ENCODE data around the gene PTDSS2. TPM values are rescaled to one million over a fixed set of nuclear protein-coding genes. Genes with fewer than 3 reads are reported as not detected.
A peak's percentile ranks its signal among the peaks of the same experiment; 100 is the strongest.

PTDSS2 gene
- total RNA-seq, 1 donor from 2014 or later: 52.4 TPM

- no peaks in the 10 kb centered on the region for H3K36me3 Mint-ChIP-seq (ENCODE audit: low read depth)
- TF ChIP-seq CTCF (conservative IDR thresholded peaks at IDR 0.05): no peak
- H3K27me3 Mint-ChIP-seq (ENCODE audit: low read depth): peaks cover 1% of the 10 kb centered on the region
- H3K4me1 Mint-ChIP-seq: peaks cover 2% of the 10 kb centered on the region
- H3K27ac Mint-ChIP-seq (ENCODE audit: unreplicated experiment): no peak overlapping the region
- H3K4me3 Mint-ChIP-seq: peak overlapping the region; percentile 71
- DNase-seq (ENCODE audit: low read depth, low spot score): no peak
- no peaks in the 10 kb centered on the region for H3K9me3 Mint-ChIP-seq
Measured at GRCh38 chr11:530960-531831, 81.1 kb downstream of the PTDSS2 start.

DNA sequence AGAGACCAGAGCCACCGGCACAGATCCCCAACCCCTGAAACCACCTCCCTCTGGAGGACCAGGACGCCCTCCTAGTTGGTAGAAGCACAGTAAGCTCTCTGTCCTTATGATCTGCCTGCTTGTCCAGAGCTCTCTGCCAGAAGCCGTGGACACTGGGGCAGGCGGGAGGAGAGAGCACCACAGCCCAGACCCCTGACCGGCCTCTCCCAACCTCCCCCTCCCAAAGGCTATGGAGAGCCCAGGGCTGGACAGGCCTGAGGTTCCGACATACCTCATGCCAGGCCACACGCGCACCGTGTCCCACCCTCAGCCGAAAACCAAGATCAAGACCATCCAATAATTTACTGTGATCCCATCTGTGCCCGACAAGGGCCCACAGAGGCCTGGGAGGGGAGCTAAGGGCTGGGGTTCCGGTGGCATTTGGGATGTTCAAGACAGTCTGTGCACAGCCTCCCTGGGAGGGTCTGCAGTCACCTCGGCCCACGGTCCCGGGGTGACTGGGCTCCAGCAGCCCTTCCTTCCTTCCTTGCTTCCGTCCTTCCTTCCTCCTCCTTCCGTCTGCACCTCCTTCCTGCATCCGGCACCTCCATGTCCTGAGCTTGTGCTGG lies 81.9 kb downstream of the PTDSS2 start:
- H3K36me3 Mint-ChIP-seq (ENCODE audit: low read depth): no peaks in the 10 kb centered on the region
- H3K27ac Mint-ChIP-seq (ENCODE audit: unreplicated experiment): no peak overlapping the region
- peaks cover 4% of the 10 kb centered on the region for H3K4me1 Mint-ChIP-seq
- no peak for DNase-seq (ENCODE audit: low read depth, low spot score)
- no peaks in the 10 kb centered on the region for H3K9me3 Mint-ChIP-seq
- peaks cover 5% of the 10 kb centered on the region for H3K27me3 Mint-ChIP-seq (ENCODE audit: low read depth)
- TF ChIP-seq CTCF (conservative IDR thresholded peaks at IDR 0.05): no peak
- peak overlapping the region; percentile 71 for H3K4me3 Mint-ChIP-seq

DNA sequence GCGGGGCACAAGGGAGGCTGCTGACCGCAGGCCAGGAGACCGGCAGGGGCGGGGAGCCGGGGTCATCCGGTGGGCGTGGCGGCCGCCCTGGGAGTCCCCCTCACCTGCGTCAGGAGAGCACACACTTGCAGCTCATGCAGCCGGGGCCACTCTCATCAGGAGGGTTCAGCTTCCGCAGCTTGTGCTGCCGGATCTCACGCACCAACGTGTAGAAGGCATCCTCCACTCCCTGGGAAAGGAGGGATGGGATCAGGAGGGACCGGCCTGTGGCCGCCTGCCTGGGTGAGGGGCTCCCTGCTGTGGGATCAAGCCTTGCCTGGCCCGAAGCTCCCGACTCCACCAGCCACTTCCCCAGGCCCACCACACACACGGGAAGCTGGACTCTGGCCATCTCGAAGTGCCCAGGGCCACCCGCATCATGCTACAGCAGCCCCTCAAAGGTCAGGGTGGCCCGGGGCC lies 82.5 kb downstream of the PTDSS2 start:
- Mint-ChIP-seq H3K9me3 (no peaks in the 10 kb centered on the region), H3K36me3 (ENCODE audit: low read depth) (no peaks in the 10 kb centered on the region)
- DNase-seq (ENCODE audit: low read depth, low spot score): no peak

DNA sequence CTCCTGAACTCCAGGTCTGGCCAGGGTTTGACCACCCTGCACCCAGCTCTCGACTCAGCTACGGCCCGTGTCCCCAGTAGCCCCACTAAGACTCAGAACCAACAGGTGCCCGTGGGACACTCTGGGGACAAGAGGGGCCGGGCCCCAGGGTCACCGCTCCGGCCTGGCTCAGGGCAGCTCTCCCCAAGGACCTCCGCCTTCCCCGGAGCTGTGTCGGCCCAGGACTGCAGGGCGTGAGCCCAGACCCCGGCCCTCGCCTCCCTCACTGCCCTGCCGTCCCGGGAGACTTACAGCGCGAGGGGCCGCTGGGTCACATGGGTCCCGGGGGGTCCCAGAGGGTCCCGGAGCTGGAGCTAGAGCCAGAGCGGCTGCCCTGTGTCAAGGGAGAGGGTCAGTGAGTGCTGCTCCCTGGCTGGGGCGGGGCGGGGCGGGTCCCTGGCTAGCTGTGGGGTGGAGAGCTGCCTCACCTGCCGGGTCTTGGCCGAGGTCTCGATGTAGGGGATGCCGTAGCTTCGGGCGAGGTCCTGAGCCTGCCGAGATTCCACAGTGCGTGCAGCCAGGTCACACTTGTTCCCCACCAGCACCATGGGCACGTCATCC lies 83.0 kb downstream of the PTDSS2 start:
- no peak for DNase-seq (ENCODE audit: low read depth, low spot score)
- peaks cover 4% of the 10 kb centered on the region for H3K4me1 Mint-ChIP-seq
- no peak overlapping the region for H3K27ac Mint-ChIP-seq (ENCODE audit: unreplicated experiment)
- H3K4me3 Mint-ChIP-seq: no peak overlapping the region
- peaks cover 10% of the 10 kb centered on the region for H3K27me3 Mint-ChIP-seq (ENCODE audit: low read depth)
- H3K36me3 Mint-ChIP-seq (ENCODE audit: low read depth): no peaks in the 10 kb centered on the region
- TF ChIP-seq CTCF (conservative IDR thresholded peaks at IDR 0.05): no peak
- no peaks in the 10 kb centered on the region for H3K9me3 Mint-ChIP-seq

More for the DNA sequence above, 82.5 kb downstream of the PTDSS2 start:
- no peak overlapping the region for H3K27ac Mint-ChIP-seq (ENCODE audit: unreplicated experiment)
- peaks cover 4% of the 10 kb centered on the region for H3K4me1 Mint-ChIP-seq
- no peak for TF ChIP-seq CTCF (conservative IDR thresholded peaks at IDR 0.05)
- peak overlapping the region; percentile 71 for H3K4me3 Mint-ChIP-seq
- peaks cover 8% of the 10 kb centered on the region for H3K27me3 Mint-ChIP-seq (ENCODE audit: low read depth)

DNA sequence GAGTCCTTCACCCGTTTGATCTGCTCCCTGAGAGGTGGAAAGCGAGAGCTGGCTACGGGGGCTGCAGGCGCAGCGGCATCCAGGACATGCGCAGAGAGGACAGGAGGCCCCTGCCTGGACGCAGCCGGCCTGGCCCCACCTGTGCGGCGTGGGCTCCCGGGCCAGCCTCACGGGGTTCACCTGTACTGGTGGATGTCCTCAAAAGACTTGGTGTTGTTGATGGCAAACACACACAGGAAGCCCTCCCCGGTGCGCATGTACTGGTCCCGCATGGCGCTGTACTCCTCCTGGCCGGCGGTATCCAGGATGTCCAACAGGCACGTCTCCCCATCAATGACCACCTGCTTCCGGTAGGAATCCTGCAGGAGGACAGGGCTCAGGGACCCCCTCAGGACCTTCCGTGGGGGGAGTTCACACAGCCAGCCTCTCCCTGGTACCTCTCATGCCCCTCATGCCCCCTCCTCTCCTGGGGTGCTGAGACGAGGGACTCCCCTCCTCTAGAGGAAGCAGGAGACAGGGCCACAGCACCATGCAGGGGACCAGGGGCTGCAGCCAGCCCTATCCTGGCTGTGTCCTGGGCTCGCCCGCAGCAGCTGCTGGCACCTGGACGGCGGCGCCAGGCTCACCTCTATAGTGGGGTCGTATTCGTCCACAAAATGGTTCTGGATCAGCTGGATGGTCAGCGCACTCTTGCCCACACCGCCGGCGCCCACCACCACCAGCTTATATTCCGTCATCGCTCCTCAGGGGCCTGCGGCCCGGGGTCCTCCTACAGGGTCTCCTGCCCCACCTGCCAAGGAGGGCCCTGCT lies 83.7 kb downstream of the PTDSS2 start:
- no peak for TF ChIP-seq CTCF (conservative IDR thresholded peaks at IDR 0.05)
- Mint-ChIP-seq H3K27ac (ENCODE audit: unreplicated experiment) (no peak overlapping the region), H3K4me3 (peak overlapping the region; percentile 38), H3K27me3 (ENCODE audit: low read depth) (peaks cover 14% of the 10 kb centered on the region), H3K36me3 (ENCODE audit: low read depth) (no peaks in the 10 kb centered on the region), H3K9me3 (no peaks in the 10 kb centered on the region), H3K4me1 (peaks cover 4% of the 10 kb centered on the region)
- DNase-seq (ENCODE audit: low read depth, low spot score): no peak

All from neural crest cell (in vitro differentiated cells).